ENCODE data around the gene PLEKHN1.

DNA sequence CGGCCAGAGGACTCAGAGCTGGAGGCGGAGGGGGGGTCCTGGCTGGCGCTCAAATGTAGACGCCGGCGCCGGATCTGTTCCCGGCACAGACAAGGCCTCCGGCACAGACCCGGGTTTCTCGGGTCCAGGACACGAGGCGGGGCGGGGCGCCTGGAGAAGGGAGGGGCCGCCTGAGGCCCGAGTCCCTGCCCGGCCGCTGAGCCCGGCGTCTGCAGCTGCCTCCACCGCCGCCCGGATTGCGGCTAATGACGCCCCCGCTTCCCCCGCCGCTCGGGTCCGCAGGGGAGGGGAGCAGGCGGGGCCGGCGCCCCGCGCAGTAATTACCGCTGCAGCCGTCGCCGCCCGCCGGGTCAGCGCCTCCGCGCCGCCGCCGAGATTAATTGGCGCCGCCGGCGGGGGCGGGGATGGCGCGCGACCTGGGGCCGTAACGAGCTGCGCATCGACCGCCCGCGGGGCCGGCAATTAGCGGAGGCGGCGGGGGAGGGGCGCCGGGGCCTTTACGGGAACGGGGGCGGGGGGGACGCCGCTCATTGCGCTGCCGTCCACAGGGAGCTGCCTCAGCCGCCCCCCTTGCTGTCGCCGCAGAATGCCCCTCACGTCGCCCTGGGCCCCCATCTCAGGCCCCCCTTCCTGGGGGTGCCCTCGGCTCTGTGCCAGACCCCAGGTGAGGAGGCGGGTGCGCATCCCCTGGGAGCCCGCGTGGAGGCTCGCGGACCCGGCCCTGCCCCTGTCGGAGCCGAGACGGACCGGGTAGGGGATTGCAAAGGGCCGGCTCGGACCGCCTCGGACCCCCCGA, 24.5 kb upstream of the PLEKHN1 start:
- no peak for TF ChIP-seq CTCF (IDR thresholded peaks at IDR 0.05; ENCODE audit: insufficient read depth, low read length, poor library complexity, severe bottlenecking)
- TF ChIP-seq EZH2phosphoT487 (conservative IDR thresholded peaks at IDR 0.05; ENCODE audit: low read length): 0 out of 2 replicates have a peak, but pooled peaks have one; percentile 72

Data from SU-DHL-6 (cell line).